Measurements from ENCODE around the gene SLC37A1.

DNA sequence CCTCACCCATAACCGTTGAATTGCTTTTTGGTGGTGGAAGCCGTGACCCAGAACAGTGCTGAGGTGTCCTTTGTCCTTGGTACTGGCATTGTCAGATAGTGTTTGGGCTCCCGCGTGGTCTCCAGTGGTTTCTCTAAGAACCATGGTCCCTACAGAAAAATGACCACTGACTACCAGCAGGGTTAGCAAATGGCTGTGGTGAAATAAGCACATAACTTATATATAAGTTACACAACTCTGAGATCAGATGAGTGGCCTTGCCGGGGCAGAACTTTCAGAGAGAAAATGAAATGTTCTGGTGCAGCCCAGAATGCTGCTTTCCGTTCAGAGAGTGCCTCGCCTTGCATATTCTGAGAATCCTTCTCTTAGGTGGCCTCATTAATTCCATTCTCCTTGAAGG is 5.0 kb downstream of the SLC37A1 start:
- TF ChIP-seq, protein P1, sequence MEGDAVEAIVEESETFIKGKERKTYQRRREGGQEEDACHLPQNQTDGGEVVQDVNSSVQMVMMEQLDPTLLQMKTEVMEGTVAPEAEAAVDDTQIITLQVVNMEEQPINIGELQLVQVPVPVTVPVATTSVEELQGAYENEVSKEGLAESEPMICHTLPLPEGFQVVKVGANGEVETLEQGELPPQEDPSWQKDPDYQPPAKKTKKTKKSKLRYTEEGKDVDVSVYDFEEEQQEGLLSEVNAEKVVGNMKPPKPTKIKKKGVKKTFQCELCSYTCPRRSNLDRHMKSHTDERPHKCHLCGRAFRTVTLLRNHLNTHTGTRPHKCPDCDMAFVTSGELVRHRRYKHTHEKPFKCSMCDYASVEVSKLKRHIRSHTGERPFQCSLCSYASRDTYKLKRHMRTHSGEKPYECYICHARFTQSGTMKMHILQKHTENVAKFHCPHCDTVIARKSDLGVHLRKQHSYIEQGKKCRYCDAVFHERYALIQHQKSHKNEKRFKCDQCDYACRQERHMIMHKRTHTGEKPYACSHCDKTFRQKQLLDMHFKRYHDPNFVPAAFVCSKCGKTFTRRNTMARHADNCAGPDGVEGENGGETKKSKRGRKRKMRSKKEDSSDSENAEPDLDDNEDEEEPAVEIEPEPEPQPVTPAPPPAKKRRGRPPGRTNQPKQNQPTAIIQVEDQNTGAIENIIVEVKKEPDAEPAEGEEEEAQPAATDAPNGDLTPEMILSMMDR (conservative IDR thresholded peaks at IDR 0.05): no peak
- no peak for TF ChIP-seq EZH2 (IDR thresholded peaks at IDR 0.05; ENCODE audit: low read depth)
